Fibroblast of lung (primary cell): ENCODE measurements around the gene KRT8. TPM values are rescaled to one million over a fixed set of nuclear protein-coding genes. Genes with fewer than 3 reads are reported as not detected.

Experiments used
- DNase-seq, 2 donors: peaks; one replicate each; pipeline versions ENCODE4 v3.0.0 to v3.0.0-alpha.2; 2010; ENCODE audit warnings: low read depth in 2 of 2
- H2AFZ ChIP-seq: 2 replicates; pipeline ENCODE4 v1.5.1; 2012; ENCODE audit warnings: low read length, control low read depth, inconsistent platforms
- H3K27ac ChIP-seq: 2 replicates; pipeline ENCODE4 v1.5.1; 2011; ENCODE audit warnings: low read length, control low read depth; ENCODE audit not compliant: insufficient read depth
- H3K27me3 ChIP-seq: 2 replicates; pipeline ENCODE4 v1.5.1; 2011; ENCODE audit warnings: mild to moderate bottlenecking, low read length; ENCODE audit not compliant: control insufficient read depth, insufficient read depth
- H3K36me3 ChIP-seq: 2 replicates; pipeline ENCODE4 v1.5.1; 2011; ENCODE audit warnings: low read length; ENCODE audit not compliant: control insufficient read depth, insufficient read depth
- H3K4me1 ChIP-seq: 2 replicates; pipeline ENCODE4 v1.5.1; 2011; ENCODE audit warnings: low read length; ENCODE audit not compliant: control insufficient read depth, insufficient read depth; ENCODE audit errors: extremely low read depth
- H3K4me2 ChIP-seq: 2 replicates; pipeline ENCODE4 v1.5.1; 2011; ENCODE audit warnings: low read length, control low read depth; ENCODE audit not compliant: insufficient read depth; ENCODE audit errors: extremely low read depth
- H3K4me3 ChIP-seq, 4 experiments: fragments of 200-600 bp in 1 of 4; sonication (generic) in 1 of 4; replicated peaks in 1 of 4; 2 replicates each; pipeline ENCODE4 v1.5.1; 2011 to 2016; ENCODE audit warnings: low read length in 4 of 4, low read depth in 3 of 4, mild to moderate bottlenecking in 3 of 4, control low read depth in 2 of 4, inconsistent platforms in 1 of 4, mixed read lengths in 1 of 4; ENCODE audit not compliant: insufficient read depth in 1 of 4; ENCODE audit errors: control extremely low read depth in 1 of 4
- H3K79me2 ChIP-seq: 2 replicates; pipeline ENCODE4 v1.5.1; 2012; ENCODE audit warnings: mild to moderate bottlenecking, low read length, inconsistent platforms; ENCODE audit not compliant: control insufficient read depth, insufficient read depth
- H3K9ac ChIP-seq: 2 replicates; pipeline ENCODE4 v1.5.1; 2011; ENCODE audit warnings: mild to moderate bottlenecking, low read length, control low read depth; ENCODE audit not compliant: insufficient read depth
- H3K9me3 ChIP-seq: 2 replicates; pipeline ENCODE4 v1.5.1; 2012; ENCODE audit warnings: low read depth, low read length; ENCODE audit not compliant: control insufficient read depth, insufficient read depth
- H4K20me1 ChIP-seq: 2 replicates; pipeline ENCODE4 v1.5.1; 2011; ENCODE audit warnings: low read length; ENCODE audit not compliant: control insufficient read depth, insufficient read depth; ENCODE audit errors: extremely low read depth
- EZH2 ChIP-seq: IDR thresholded peaks from 2 replicates; pipeline ENCODE4 v1.5.1; 2012; ENCODE audit warnings: low read length, control low read depth, mild to moderate bottlenecking; ENCODE audit errors: missing control alignments
- polyA plus RNA-seq, 2 donors: library from polyadenylated mRNA; depleted of rRNA in 1 of 2; stranded (reverse) in 1 of 2; unstranded in 1 of 2; fragments of >200 nt; gene quantifications; 2 replicates each; pipeline ENCODE4 v1.2.1, GENCODE V29; 2011 to 2012; ENCODE audit warnings: missing spikeins in 1 of 2
- total RNA-seq: library from RNA; depleted of rRNA; stranded (reverse); fragments of >200 nt; gene quantifications from 2 replicates; pipeline ENCODE4 v1.2.1, GENCODE V29; 2014
- TF ChIP-seq, protein P1 (sequence below), 2 donors: IDR thresholded peaks in 1 of 2; conservative IDR thresholded peaks in 1 of 2; 1 replicate in 1 of 2; 2 replicates in 1 of 2; pipeline ENCODE4 v1.5.1; 2011 to 2012; ENCODE audit warnings: low read length in 2 of 2, control low read depth in 1 of 2, inconsistent platforms in 1 of 2, low read depth in 1 of 2, mild to moderate bottlenecking in 1 of 2

The KRT8 gene
- total and polyA plus RNA-seq, 2 donors (not counting 1 experiment from before 2014, with no cell fraction given) = 0.66 to 16.3 TPM

DNA sequence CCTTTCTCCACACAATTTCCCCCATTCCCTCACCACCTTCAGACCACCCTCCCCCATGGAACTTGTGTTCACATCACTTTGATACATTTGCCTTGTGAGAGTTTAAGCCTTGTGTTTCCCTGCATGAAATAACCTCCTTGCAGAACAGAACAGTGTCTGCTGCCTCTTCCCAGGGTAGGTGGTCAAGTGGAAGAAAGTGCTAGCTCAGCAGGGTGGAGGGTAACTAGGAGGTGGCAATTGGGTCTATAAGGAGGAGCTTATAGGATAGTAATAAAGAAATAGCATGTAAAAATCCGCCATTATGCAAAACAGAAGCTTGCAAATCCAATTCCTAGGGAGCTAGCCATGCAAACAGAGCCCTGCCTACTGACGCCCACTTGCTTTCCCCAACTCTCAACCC lies 13.9 kb upstream of the KRT8 start:
- no peak overlapping the region for H3K9ac ChIP-seq
- TF ChIP-seq EZH2 = no peak
- TF ChIP-seq, protein P1, sequence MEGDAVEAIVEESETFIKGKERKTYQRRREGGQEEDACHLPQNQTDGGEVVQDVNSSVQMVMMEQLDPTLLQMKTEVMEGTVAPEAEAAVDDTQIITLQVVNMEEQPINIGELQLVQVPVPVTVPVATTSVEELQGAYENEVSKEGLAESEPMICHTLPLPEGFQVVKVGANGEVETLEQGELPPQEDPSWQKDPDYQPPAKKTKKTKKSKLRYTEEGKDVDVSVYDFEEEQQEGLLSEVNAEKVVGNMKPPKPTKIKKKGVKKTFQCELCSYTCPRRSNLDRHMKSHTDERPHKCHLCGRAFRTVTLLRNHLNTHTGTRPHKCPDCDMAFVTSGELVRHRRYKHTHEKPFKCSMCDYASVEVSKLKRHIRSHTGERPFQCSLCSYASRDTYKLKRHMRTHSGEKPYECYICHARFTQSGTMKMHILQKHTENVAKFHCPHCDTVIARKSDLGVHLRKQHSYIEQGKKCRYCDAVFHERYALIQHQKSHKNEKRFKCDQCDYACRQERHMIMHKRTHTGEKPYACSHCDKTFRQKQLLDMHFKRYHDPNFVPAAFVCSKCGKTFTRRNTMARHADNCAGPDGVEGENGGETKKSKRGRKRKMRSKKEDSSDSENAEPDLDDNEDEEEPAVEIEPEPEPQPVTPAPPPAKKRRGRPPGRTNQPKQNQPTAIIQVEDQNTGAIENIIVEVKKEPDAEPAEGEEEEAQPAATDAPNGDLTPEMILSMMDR (conservative IDR thresholded peaks at IDR 0.05 in 1 of 2, IDR thresholded peaks at IDR 0.05 in 1 of 2; ENCODE audit: low read depth in 1 of 2, low read length in 2 of 2) = no peak
- no peaks in the 10 kb centered on the region for H3K79me2 ChIP-seq
- H2AFZ ChIP-seq = no peak overlapping the region
- no peaks in the 10 kb centered on the region for H3K9me3 ChIP-seq
- no peaks in the 10 kb centered on the region for H4K20me1 ChIP-seq
- no peak overlapping the region for H3K27ac ChIP-seq
- H3K4me1 ChIP-seq = no peaks in the 10 kb centered on the region
- H3K27me3 ChIP-seq = no peaks in the 10 kb centered on the region
- DNase-seq = no peak
- no peaks in the 10 kb centered on the region for H3K36me3 ChIP-seq
- H3K4me3 ChIP-seq = no peak overlapping the region
- H3K4me2 ChIP-seq = no peak overlapping the region

- Histone ChIP-seq H4K20me1 (no peaks in the 10 kb centered on the region), H3K4me1 (no peaks in the 10 kb centered on the region), H3K9me3 (no peaks in the 10 kb centered on the region), H3K4me3 (no peak overlapping the region), H2AFZ (no peak overlapping the region), H3K9ac (no peak overlapping the region), H3K27me3 (no peaks in the 10 kb centered on the region), H3K4me2 (no peak overlapping the region), H3K27ac (no peak overlapping the region), H3K36me3 (no peaks in the 10 kb centered on the region), H3K79me2 (no peaks in the 10 kb centered on the region)
- no peak for TF ChIP-seq EZH2
- TF ChIP-seq, protein P1 (conservative IDR thresholded peaks at IDR 0.05 in 1 of 2, IDR thresholded peaks at IDR 0.05 in 1 of 2; ENCODE audit: low read depth in 1 of 2, low read length in 2 of 2) = no peak
- no peak for DNase-seq
These were observed 13.5 kb upstream of the KRT8 start for GRCh38 chr12:52918351-52918750.

GRCh38 chr12:52917800-52918199 lies 12.9 kb upstream of the KRT8 start:
- no peak overlapping the region for H3K27ac ChIP-seq
- TF ChIP-seq, protein P1 (conservative IDR thresholded peaks at IDR 0.05 in 1 of 2, IDR thresholded peaks at IDR 0.05 in 1 of 2; ENCODE audit: low read depth in 1 of 2, low read length in 2 of 2) = no peak
- TF ChIP-seq EZH2 = no peak
- no peaks in the 10 kb centered on the region for H3K27me3 ChIP-seq
- H3K4me1 ChIP-seq = no peaks in the 10 kb centered on the region
- no peaks in the 10 kb centered on the region for H3K36me3 ChIP-seq
- H3K9me3 ChIP-seq = no peaks in the 10 kb centered on the region
- H3K4me2 ChIP-seq = no peak overlapping the region
- H2AFZ ChIP-seq = no peak overlapping the region
- no peaks in the 10 kb centered on the region for H4K20me1 ChIP-seq
- no peaks in the 10 kb centered on the region for H3K79me2 ChIP-seq
- H3K9ac ChIP-seq = no peak overlapping the region
- no peak overlapping the region for H3K4me3 ChIP-seq
- DNase-seq = no peak
